GM15510 (cell line): ENCODE results near the gene CALCOCO1.

Experiments
- POLR2A ChIP-seq: IDR thresholded peaks from 3 replicates; pipeline ENCODE4 v1.6.1; 2011; ENCODE audit warnings: borderline replicate concordance; ENCODE audit not compliant: insufficient read length; ENCODE audit errors: extremely low read depth

Gene CALCOCO1

DNA sequence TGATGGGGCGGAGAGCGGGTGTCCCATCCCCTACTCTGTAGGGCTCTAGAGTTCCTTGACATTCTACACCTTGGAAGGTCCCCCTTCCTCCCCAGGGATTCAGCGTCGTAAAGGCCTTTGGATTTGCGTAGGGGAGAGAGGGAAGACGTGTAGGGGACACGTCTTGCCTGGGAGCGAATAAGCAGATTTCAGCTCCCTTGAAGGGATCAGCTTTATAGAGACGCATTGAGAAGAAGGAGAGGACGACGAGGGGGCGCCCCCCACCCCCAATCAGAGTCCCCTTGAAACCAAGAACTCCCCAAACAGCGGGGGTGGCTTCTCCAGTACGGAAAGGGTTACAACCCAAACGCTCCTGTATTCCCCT lies 324 bp downstream of the CALCOCO1 start:
- TF ChIP-seq POLR2A = no peak

DNA sequence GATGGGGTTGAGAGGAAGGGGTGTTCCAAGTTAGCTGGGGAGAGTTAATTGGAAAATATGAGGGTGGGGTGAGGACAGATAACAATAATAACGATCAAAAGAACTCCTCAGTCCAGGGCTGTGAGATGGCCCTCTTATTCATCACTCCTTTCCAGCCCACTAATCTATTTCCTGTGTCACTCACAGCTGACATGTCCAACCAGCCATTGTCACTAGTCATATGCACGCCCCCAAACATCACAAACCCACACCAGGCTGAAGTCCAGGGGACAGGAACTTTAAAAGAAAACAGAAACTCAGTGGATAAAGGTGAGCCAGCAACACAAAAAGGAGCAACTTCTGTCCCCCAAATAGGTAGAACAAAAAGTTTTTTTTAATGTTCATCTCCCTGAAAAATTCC lies 911 bp downstream of the CALCOCO1 start:
- no peak for TF ChIP-seq POLR2A

DNA sequence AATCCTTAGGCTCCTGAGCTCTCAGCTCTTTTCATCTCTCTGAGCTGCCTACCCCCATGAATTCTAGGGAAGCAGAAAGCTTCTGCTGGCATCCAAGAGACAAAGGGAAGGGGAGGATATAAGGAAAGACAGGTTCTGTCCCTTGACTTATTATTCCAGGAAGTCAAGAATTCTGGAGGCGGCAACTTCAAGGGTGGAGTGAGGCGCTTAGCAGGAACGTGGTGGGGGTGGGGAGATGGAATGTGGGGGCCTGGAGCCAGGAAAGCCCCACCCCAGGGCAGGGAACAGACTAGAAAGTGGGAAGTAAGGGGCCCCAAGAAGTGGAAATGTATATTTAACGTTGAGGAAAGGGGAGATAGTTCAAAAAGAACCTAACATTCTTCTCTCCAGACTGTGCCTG lies 1.4 kb downstream of the CALCOCO1 start:
- no peak for TF ChIP-seq POLR2A

DNA sequence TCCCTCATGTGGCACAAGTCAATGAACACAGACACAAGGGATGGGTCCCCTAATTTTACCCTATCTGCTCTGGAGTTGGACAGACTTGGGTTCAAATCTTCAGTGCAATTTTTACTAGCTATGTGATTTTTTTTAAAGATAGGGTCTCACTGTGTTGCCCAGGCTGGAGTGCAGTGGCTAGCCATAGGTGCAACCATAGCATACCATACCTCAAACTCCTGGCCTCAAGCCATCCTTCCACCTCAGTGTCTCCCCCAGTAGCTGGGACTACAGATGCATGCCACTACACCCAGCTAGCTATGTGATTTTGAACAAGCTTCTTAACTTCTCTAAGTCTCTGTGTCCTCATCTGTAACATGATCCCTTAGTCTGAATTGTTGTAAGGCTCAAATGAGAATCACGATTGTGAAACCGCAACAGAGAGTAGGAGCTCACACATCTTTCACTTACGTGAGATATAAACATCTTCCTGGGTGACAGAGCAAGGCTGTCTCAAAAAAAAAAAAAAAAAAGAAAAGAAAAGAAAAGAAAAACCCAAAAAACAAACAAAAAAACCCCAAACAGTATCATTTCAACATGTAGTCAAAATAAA lies 4.7 kb downstream of the CALCOCO1 start:
- TF ChIP-seq POLR2A = no peak

DNA sequence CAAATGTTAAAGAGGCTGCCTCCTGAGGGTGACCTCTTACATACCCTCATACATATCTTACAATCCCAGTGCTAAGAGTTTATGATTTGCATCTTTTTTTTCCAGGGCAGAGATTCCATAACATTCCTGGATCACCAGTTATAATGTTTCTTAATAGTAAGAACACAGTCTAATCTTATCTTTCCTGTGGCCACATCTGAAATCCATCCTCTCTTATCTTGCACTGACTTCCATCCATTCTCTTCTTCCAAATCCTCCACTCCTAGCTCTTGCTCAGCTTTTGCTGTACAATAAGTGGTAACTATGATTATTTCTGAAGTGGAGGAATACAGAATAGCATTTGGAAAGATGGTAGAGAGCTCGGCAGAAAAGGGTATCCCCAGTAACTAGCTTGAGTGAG lies 6.3 kb downstream of the CALCOCO1 start:
- TF ChIP-seq POLR2A = no peak

DNA sequence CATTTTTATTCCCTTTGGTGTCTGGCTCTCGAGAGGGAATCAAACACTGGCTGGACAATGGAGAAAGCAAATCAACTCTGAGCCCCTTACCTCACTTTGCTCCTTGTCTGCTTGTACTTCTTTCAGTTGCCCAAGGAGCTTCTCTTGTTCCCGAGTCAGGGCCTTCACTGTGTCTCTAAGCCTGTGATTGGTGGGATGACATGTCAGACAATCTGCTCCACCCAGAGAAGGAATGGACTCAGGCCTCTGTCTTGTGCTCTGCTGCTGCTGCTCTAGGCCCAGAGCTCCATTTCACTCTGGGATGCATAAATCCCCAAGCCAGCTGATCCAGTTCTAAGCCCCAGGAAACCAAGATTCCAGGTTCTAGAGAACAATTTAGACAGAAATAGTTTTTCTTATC lies 7.6 kb downstream of the CALCOCO1 start:
- TF ChIP-seq POLR2A = no peak

DNA sequence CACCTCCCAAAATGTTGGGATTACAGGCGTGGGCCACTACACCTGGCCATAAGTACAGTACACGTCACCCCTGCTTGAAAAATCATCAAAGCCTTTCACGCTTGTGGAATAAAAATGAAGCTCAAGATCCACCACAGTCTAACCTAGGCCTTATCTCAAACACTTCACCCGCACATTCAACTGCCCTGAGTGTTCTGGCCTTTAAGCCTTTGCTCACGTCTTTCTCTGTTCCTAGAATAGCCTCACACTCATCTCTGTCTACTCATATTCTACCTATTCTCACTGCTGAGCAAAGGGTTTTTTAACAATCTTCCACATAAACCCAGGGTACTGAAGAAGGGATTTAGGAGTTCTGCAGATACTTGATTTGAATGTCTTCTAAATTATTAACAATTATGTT lies 9.9 kb downstream of the CALCOCO1 start:
- TF ChIP-seq POLR2A = no peak

DNA sequence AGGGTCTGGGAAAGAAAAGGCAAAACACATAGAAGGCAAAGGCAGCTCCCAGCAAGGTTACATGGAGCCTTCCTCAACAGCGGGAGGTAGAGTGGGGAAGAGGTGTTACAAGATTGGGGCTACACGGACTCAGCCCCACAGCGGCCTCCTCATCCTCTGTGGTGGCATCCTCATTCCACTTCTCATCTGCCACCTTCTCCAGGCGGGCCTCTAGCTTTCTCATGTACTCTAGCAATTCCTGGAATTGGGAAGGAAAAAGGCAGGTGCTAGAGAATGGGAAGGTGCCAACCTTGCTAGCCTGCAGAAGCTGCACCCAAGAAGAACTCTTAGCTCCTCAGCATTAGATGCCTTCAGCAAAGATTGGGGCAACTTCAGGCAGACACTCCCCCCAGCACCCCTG lies 13.2 kb downstream of the CALCOCO1 start:
- TF ChIP-seq POLR2A = no peak

DNA sequence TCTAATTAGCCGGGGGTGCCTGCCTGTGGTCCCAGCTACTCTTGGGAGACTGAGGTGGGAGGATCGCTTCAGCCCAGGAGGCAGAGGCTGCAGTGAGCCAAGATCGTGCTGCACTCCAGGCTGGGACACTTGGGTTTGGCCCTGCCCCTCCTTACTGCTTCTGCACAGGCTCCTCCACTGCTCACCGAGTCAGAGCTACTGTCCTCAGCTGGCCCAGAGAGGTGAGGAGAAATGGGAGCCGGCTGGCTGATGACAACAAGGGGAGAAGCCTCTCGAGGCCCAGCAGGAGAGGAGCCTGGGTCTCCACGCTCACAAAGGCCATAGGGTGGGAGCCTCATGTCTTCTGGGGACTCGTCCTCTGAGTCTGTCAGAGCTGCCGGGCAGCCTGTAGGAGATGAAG lies 13.7 kb downstream of the CALCOCO1 start:
- no peak for TF ChIP-seq POLR2A

DNA sequence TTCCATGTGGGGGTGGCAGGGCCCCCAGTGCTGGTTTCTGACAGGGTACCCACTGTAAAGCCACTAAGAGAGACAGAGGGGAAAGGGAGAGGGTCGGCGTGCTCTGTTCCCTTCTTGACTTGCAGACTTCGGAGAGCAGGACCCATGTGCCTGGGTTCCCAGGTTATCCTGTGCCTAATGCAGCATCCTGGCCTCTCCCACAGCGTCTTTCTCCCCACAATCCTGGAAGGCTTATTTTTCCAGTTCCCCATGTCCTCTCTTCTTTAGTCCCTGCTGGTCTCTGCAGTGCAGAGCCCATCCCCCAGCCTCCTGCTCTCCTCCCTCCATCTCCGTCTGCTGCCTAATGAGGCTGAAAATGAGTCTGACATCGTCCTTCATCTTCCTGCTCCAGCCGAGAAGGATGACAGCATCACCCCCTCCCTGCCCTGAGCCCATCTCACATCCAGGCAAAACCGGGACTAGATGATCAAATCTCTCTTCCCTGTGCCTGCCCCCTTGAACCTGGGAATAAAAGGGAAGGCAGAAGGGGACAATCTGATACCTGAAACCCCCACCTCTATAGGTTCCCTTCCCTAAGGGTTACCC lies 15.1 kb downstream of the CALCOCO1 start:
- TF ChIP-seq POLR2A = no peak

DNA sequence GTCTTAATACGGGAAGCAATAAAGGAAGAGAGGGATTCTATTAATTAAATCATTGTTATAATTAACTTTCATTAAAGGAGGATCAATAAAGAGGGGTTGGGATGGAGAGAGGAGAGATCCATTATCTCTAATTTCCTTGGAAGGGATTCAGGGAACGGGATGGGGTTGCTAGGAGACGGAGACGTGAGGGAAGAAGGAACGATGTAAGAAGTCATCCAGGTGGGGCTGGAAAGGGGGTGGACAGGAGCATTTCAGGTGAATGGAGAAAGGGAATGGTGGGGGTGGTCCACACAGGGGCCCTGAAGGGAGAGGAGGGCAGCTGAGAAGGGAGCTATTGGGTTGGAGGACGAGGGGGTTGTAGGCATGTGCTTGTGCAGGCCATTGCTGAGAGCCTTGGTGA lies 17.2 kb downstream of the CALCOCO1 start:
- no peak for TF ChIP-seq POLR2A

DNA sequence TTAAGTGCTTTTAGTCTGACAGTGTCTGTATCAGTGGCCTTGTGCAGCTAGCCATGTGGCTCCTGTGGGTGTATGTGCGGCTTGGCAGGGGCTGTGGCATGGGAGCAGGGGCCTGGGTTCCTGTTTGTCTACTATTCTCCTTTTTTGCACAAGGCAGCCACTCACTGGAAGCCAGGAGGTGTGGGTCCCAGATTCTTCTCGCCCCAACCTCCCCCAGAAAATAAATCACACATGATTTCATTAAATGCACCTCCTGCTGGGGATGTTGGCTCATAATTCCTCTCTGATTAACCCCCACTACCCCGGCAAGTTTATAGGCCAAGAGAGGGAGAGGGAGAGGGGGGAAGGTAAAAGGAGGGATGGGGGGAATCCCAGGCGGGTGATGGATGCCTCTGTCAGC lies 17.6 kb downstream of the CALCOCO1 start:
- TF ChIP-seq POLR2A = no peak

DNA sequence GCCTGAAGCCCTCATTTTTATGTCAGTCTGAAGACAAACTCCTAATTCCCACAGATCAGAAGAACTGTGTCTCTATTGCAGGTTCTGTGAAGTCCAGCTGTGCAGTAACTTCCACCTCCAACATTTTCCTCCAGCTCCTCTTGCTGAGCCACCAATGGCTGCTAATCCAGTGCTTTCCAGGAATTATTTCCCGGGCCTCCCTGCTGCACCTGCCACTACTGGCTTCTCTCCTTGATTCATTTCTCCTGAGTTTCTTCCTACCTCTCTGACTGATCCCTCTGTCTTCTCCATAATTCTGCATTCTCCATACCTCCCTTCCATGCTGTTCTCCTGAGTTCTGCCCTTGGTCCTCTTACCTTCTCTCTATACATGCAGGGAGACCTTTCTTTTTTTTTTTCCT lies 21.2 kb downstream of the CALCOCO1 start:
- TF ChIP-seq POLR2A = no peak

DNA sequence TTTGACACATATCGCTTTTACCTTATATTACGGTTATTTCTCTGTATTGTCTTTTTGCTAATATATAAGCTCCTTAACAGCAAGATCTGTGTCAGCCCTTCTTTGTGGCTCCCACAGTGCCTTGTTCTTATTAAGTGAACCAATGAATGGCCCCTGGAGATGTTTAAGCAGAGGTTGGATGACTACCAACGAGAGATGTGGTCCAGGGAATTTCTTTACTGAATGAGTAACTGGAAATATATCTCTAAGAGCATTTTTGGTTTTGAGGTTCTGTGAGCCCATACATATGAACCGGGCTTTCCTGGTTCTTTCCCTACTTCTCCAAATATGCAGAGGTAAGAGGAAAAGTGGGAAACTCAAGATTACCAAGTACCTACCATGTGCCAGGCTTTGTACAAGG lies 23.5 kb downstream of the CALCOCO1 start:
- no peak for TF ChIP-seq POLR2A

DNA sequence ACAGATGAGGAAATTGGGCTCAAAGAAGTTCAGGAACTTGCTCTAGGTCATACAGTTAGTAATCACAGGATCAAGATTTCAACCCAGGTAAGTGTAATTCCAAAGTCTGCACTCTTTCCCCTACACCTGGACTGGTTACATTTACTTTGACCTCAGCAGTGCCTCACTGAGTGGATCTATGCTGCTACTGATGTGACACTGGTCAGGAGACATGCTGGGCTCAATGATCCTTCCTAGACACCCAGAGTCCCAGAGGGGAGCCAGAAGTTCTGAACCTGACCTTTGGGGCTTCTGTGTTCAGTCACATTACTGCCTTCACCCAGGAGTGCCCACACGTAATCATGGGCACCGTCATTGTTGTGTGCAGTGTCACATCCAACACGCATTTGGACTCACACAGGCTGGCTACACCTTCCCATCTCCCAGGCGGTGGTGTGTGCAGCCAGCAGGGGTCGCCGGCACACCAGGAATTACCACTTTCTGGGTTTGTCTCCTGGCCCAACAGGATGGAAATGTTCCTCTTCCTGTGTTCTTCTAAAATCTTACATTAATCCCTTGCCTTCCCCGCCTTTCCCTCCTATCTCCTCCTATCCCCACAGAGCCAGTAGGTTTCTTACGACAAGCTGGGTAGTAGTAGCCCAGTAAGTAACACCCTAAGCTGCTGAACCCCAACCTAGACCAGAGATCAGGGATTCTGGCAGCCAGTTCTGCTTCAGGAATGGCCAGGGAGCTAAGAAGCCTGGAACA lies 25.6 kb downstream of the CALCOCO1 start:
- TF ChIP-seq POLR2A = no peak

DNA sequence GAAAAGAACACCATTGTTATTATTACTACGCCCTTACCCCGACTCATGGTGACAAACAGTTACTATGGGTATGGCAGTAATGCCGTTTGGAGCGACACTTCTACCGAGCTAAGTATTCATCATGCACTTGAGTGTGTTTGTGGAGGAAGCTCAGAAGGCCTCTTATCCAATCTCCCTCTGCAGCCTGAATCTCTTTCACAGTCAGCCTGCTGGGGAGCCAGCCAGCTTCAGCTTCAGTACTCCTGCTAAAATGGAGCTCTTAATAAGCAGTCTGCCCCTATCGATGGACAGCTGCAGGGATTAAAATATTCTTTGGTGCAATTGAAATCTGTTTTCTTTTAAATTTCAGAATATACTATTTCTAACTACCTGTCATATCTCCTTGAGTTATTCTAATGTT lies 26.7 kb downstream of the CALCOCO1 start:
- TF ChIP-seq POLR2A = no peak
